HG03139 (cell line): ENCODE data around the gene BCAR3.

ENCODE experiments used
- ATAC-seq: cut with Tn5 transposase; IDR thresholded peaks from one replicate; pipeline ENCODE4 v1.9.1; 2021; ENCODE audit not compliant: unreplicated experiment

Gene BCAR3

GRCh38 chr1:93516164-93516563, 165.5 kb downstream of the BCAR3 start:
- no peak for ATAC-seq
